ENCODE measurements around the gene DCTN2.

- TF ChIP-seq GATA2 (IDR thresholded peaks at IDR 0.05; ENCODE audit: low read depth, low read length): no peak
- no peak for TF ChIP-seq GATA3 (IDR thresholded peaks at IDR 0.05; ENCODE audit: low read depth, low read length)
These were observed 35.2 kb downstream of the DCTN2 start for GRCh38 chr12:57511588-57512325.

Data from SH-SY5Y (cell line).